Tibial nerve (tissue), 4 donors: ENCODE results near the gene SERPIND1. TPM values are rescaled to one million over a fixed set of nuclear protein-coding genes. Genes with fewer than 3 reads are reported as not detected.

ENCODE experiments used
- DNase-seq, 2 donors: peaks; one replicate each; pipeline ENCODE4 v3.0.0-alpha.2; 2019; ENCODE audit warnings: low spot score in 2 of 2
- H3K27ac ChIP-seq, 4 donors: fragments of 200-600 bp; sonication (generic) in 3 of 4; one replicate each; pipeline ENCODE4 v1.5.1; 2017 to 2019; ENCODE audit warnings: mild to moderate bottlenecking in 1 of 4
- H3K27me3 ChIP-seq, 2 donors: fragments of 200-600 bp; sonication (generic) in 1 of 2; one replicate each; pipeline versions ENCODE4 v1.5.1 to v1.6.0; 2017 to 2019
- H3K36me3 ChIP-seq, 3 donors: fragments of 200-600 bp; sonication (generic); one replicate each; pipeline ENCODE4 v1.5.1; 2018 to 2019
- H3K4me1 ChIP-seq, 4 donors: fragments of 200-600 bp; sonication (generic) in 3 of 4; one replicate each; pipeline ENCODE4 v1.5.1; 2017 to 2019
- H3K4me3 ChIP-seq, 4 donors: fragments of 200-600 bp; sonication (generic) in 3 of 4; one replicate each; pipeline ENCODE4 v1.5.1; 2017 to 2019; ENCODE audit warnings: mild to moderate bottlenecking in 1 of 4, moderate library complexity in 1 of 4
- H3K9me3 ChIP-seq, 4 donors: fragments of 200-600 bp; sonication (generic) in 3 of 4; one replicate each; pipeline ENCODE4 v1.5.1; 2017 to 2019
- EP300 ChIP-seq, 2 donors: sonication (generic); formaldehyde crosslinking; IDR thresholded peaks; one replicate each; pipeline ENCODE4 v1.6.1; 2017; ENCODE audit warnings: antibody characterized with exemption in 2 of 2, mild to moderate bottlenecking in 1 of 2
- POLR2A ChIP-seq, 2 donors: fragments of 450-650 bp; IDR thresholded peaks; one replicate each; pipeline ENCODE4 v1.6.1; 2017; ENCODE audit warnings: antibody characterized with exemption in 2 of 2, mild to moderate bottlenecking in 2 of 2, moderate library complexity in 2 of 2
- WGBS, 2 donors: methylation state at CpG; one replicate each; pipeline ENCODE4 v1.1.5; 2018; 5-methylcytosine and 5-hydroxymethylcytosine counted together
- total RNA-seq, 4 donors: library from RNA; depleted of rRNA; stranded (reverse); fragments of >200 nt; gene quantifications; one replicate each; pipeline ENCODE4 v1.1.0, GENCODE V29; 2016
- TF ChIP-seq, protein P1 (sequence below), 5 experiments: fragments of 200-600 bp in 3 of 5; fragments of 450-650 bp in 2 of 5; sonication (generic) in 3 of 5; IDR thresholded peaks; one replicate each; pipeline ENCODE4 v1.5.1; 2016 to 2019; ENCODE audit warnings: antibody characterized with exemption in 5 of 5, mild to moderate bottlenecking in 3 of 5, moderate library complexity in 2 of 5

Gene SERPIND1
- total RNA-seq, 4 donors from 2014 or later: 0.42 to 1.2 TPM; not detected in 2

DNA sequence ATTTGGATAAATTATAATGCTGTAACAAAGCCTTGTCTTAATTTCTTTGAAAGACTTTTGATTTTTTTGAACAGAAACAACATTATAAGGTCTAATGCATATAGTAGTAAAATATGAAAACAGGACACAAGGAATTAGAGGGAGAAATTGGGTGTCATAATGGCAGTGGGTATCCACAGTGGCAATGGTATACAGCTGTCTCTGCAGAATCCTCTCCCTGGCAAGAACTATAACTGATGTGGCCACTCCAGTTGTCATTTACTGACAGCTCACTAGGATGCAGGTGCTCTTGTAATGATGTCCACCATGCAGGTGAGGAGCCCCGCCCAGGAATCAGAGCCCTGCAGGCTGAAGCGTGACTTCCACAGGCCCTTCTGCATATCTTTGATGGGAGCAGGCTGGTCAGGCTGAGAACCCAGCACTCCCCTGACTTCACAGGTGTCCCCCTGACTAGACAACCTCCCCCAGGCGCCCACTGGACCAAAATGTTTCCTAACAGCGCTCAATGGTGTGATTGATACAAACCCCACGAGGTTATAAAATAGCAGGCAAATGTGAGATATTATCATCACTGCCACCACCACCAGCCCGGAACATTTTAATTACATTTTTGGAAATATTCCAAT lies 32.8 kb upstream of the SERPIND1 start:
- TF ChIP-seq EP300 (IDR thresholded peaks at IDR 0.05) (no peak), POLR2A (IDR thresholded peaks at IDR 0.05) (no peak)
- TF ChIP-seq, protein P1, sequence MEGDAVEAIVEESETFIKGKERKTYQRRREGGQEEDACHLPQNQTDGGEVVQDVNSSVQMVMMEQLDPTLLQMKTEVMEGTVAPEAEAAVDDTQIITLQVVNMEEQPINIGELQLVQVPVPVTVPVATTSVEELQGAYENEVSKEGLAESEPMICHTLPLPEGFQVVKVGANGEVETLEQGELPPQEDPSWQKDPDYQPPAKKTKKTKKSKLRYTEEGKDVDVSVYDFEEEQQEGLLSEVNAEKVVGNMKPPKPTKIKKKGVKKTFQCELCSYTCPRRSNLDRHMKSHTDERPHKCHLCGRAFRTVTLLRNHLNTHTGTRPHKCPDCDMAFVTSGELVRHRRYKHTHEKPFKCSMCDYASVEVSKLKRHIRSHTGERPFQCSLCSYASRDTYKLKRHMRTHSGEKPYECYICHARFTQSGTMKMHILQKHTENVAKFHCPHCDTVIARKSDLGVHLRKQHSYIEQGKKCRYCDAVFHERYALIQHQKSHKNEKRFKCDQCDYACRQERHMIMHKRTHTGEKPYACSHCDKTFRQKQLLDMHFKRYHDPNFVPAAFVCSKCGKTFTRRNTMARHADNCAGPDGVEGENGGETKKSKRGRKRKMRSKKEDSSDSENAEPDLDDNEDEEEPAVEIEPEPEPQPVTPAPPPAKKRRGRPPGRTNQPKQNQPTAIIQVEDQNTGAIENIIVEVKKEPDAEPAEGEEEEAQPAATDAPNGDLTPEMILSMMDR (IDR thresholded peaks at IDR 0.05): no peak
- WGBS, 2 donors: 91 to 95% methylated on average over 6 of the region's 6 CpGs
- Histone ChIP-seq H3K9me3 (peaks cover 0 to 3% (median 0%) of the 10 kb centered on the region in 4 donors), H3K27ac (no peak overlapping the region), H3K27me3 (no peaks in the 10 kb centered on the region), H3K36me3 (peaks cover 0 to 81% (median 5%) of the 10 kb centered on the region in 3 donors), H3K4me3 (no peak overlapping the region), H3K4me1 (no peaks in the 10 kb centered on the region)
- no peak for DNase-seq

DNA sequence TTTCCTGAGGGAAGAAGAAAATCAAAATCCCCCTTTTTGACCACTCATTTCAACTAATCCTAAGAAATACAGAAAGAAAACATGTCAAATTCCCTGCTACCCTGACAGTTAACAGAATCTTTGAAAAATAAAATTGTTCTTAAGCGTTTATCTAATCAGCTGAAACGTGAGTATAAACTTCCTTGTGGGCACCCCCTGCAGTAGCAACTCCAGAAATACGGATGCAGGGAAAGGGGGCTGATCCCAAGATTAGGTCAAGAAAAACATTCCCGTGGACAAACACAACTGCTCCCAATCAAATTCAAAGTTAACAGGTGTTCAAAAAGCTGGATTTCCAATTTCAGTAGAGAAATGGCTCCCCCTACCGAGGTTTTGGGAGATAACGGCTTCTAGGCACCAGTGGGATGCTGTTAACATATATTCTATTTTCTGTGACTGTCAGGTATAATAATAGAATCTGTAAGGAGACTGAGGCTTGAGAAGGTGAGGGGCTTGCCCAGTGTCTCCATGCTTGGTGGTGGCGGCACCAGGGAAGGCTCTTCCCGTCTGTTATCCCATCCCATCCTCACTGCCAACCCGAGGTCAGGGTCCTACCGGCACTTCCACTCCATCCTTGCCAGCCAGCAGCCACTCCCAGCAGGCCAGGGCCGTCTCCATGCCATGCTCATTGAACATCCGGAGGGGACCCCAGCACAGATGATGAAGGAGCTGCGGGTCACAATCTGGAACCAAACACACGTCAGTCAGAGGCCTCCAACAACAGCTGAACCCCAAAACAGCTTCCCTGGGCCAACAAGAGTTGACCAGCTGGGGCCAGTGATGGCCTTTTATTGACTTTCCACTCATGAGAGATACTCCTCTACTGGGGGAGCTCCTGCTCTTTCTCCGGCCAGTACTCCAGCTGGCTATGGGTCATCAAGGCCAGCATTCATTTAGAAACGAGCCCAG lies 32.0 kb upstream of the SERPIND1 start:
- TF ChIP-seq EP300 (IDR thresholded peaks at IDR 0.05): no peak
- TF ChIP-seq, protein P1 (IDR thresholded peaks at IDR 0.05): peak in 4 of 5 experiments; percentile 13 to 60 (median 42)
- Histone ChIP-seq H3K4me1 (no peaks in the 10 kb centered on the region), H3K27ac (no peak overlapping the region), H3K27me3 (no peaks in the 10 kb centered on the region), H3K9me3 (peaks cover 0 to 3% (median 0%) of the 10 kb centered on the region in 4 donors), H3K4me3 (no peak overlapping the region), H3K36me3 (peaks cover 0 to 82% (median 5%) of the 10 kb centered on the region in 3 donors)
- DNase-seq: peak in 1 of 2 donors; percentile 29
- WGBS, 2 donors: 70 to 76% methylated on average over 14 to 16 of the region's 16 CpGs

DNA sequence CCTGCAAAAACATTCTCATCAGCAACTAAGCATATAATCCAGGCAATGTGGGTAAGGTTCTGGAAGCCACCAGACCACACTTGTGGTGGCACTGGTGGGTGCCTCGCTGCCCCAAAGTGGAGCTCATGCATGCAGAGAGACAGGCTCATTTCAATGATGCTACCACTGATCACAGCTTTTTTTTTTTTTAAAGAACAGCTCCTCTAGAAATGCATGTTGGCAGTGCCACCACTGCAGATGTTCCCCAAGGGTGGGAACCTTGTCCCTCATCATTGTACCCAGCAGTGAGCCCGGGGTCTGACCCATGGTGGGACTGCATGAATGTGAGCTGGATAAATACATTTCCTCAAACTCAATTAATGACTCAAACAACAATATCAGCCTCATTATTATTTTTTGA lies 31.1 kb upstream of the SERPIND1 start:
- TF ChIP-seq POLR2A (IDR thresholded peaks at IDR 0.05): no peak
- TF ChIP-seq, protein P1 (IDR thresholded peaks at IDR 0.05): no peak
- no peak for TF ChIP-seq EP300 (IDR thresholded peaks at IDR 0.05)
- DNase-seq: no peak
- whole genome bisulfite sequencing, 2 donors: 87 to 97% methylated on average over 2 of the region's 2 CpGs
- H3K4me3 ChIP-seq: no peak overlapping the region
- H3K27ac ChIP-seq: no peak overlapping the region
- peaks cover 0 to 3% (median 0%) of the 10 kb centered on the region in 4 donors for H3K9me3 ChIP-seq
- H3K4me1 ChIP-seq: no peaks in the 10 kb centered on the region
- no peaks in the 10 kb centered on the region for H3K27me3 ChIP-seq
- H3K36me3 ChIP-seq: peaks cover 0 to 88% (median 5%) of the 10 kb centered on the region in 3 donors

DNA sequence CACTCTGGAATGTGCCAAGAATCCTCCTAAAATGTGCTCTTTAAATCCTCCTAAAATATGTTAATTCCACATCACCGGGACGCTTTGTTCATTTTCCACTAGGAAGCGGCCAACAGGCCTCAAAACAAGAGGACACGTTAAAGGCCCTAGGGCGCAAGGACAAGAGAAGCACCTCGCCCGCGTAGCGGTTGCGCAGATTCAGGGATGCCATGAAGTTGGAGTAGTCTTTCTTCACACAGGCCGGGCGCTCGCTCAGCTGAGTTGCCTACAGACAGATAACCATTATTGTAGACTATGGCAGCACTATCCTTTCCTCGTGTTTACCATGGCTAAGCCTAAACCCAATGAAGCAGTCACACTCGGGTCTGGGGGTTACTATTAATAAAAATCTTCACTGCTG lies 29.5 kb upstream of the SERPIND1 start:
- no peaks in the 10 kb centered on the region for H3K27me3 ChIP-seq
- no peak overlapping the region for H3K27ac ChIP-seq
- H3K4me3 ChIP-seq: no peak overlapping the region
- H3K4me1 ChIP-seq: peaks cover 0 to 11% (median 1%) of the 10 kb centered on the region in 4 donors
- DNase-seq: no peak
- H3K36me3 ChIP-seq: peaks cover 0 to 94% (median 5%) of the 10 kb centered on the region in 3 donors
- peaks cover 0 to 3% (median 0%) of the 10 kb centered on the region in 4 donors for H3K9me3 ChIP-seq
- TF ChIP-seq EP300 (IDR thresholded peaks at IDR 0.05): no peak
- no peak for TF ChIP-seq POLR2A (IDR thresholded peaks at IDR 0.05)
- 88 to 90% methylated on average over 15 of the region's 15 CpGs for WGBS, 2 donors

DNA sequence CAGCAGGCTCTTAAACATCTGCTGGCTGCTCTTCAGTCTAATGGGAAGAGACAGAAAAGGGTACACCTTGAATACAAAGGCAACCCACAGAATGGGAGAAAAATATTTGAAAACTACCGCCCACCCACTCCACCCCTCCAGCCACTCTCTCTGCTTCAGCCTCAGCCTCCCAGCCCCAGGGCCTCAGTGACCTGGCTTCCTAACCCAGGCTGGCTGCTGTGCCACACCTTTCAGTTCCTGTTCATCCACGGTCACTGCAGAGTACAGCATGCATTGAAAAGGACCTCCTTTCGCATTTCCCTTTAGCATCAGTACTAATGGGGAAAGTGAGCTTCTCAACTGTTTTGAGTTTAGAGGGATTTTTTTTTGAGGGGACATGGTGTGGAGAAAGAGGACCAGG lies 28.8 kb upstream of the SERPIND1 start:
- Histone ChIP-seq H3K4me1 (peaks cover 0 to 17% (median 1%) of the 10 kb centered on the region in 4 donors), H3K27ac (no peak overlapping the region), H3K36me3 (peaks cover 0 to 95% (median 5%) of the 10 kb centered on the region in 3 donors), H3K9me3 (peaks cover 0 to 3% (median 0%) of the 10 kb centered on the region in 4 donors), H3K27me3 (no peaks in the 10 kb centered on the region), H3K4me3 (no peak overlapping the region)
- 84 to 87% methylated on average over 3 of the region's 3 CpGs for WGBS, 2 donors
- TF ChIP-seq, protein P1 (IDR thresholded peaks at IDR 0.05): no peak
- TF ChIP-seq POLR2A (IDR thresholded peaks at IDR 0.05) (no peak), EP300 (IDR thresholded peaks at IDR 0.05) (no peak)
- no peak for DNase-seq
